Measurements from ENCODE around the gene LITAF.
"Not testable (repeated sequence)": the region's sequence is repeated elsewhere in the genome, so short reads cannot be mapped to it uniquely, and the experiment has no call there.

Gene LITAF

GRCh38 chr16:11521055-11521454 is 65.7 kb downstream of the LITAF start:
- POLR2A ChIA-PET, result no interaction called here
- DNase-seq (ENCODE audit: extremely low spot score), result no peak
- CTCF ChIA-PET, result interaction anchor here (0.6 kb wide), 1 partner anchor 572 kb away, joined by 3 read pairs; no protein-coding TSS in a partner anchor
- TF ChIP-seq LEF1 (IDR thresholded peaks at IDR 0.05; ENCODE audit: borderline replicate concordance) (no peak), FOXA1 (IDR thresholded peaks at IDR 0.05) (no peak), ZNF384 (IDR thresholded peaks at IDR 0.05) (no peak), HDGF (IDR thresholded peaks at IDR 0.05; ENCODE audit: borderline replicate concordance) (no peak), TARDBP (IDR thresholded peaks at IDR 0.05) (no peak), L3MBTL2 (conservative IDR thresholded peaks at IDR 0.05) (no peak), SUZ12 (IDR thresholded peaks at IDR 0.05) (no peak), SP1 (IDR thresholded peaks at IDR 0.05) (no peak), FOXM1 (IDR thresholded peaks at IDR 0.05; ENCODE audit: borderline replicate concordance) (no peak), ARNT (IDR thresholded peaks at IDR 0.05) (no peak), NFRKB (IDR thresholded peaks at IDR 0.05) (no peak), BHLHE40 (IDR thresholded peaks at IDR 0.05; ENCODE audit: borderline replicate concordance) (no peak), PKNOX1 (IDR thresholded peaks at IDR 0.05) (no peak)

- CTCF ChIA-PET, result no interaction called here
- DNase-seq (ENCODE audit: extremely low spot score), result no peak
- POLR2A ChIA-PET, result no interaction called here
- TF ChIP-seq LEF1 (IDR thresholded peaks at IDR 0.05; ENCODE audit: borderline replicate concordance), result no peak
Measured at GRCh38 chr16:11520442-11520841, 66.3 kb downstream of the LITAF start.

- no peak for TF ChIP-seq SUZ12 (IDR thresholded peaks at IDR 0.05)
- POLR2A ChIA-PET, result no interaction called here
- CTCF ChIA-PET, result no interaction called here
- DNase-seq (ENCODE audit: extremely low spot score), result no peak
Measured at GRCh38 chr16:11517961-11518360, 68.8 kb downstream of the LITAF start.

- ChIA-PET CTCF (no interaction called here), POLR2A (no interaction called here)
- TF ChIP-seq ZNF384 (IDR thresholded peaks at IDR 0.05), result no peak
- no peak for TF ChIP-seq NFRKB (IDR thresholded peaks at IDR 0.05)
- no peak for TF ChIP-seq BHLHE40 (IDR thresholded peaks at IDR 0.05; ENCODE audit: borderline replicate concordance)
- no peak for TF ChIP-seq ELF4 (IDR thresholded peaks at IDR 0.05)
- no peak for TF ChIP-seq HDGF (IDR thresholded peaks at IDR 0.05; ENCODE audit: borderline replicate concordance)
- no peak for TF ChIP-seq SP1 (IDR thresholded peaks at IDR 0.05)
- TF ChIP-seq ARNT (IDR thresholded peaks at IDR 0.05), result no peak
- TF ChIP-seq TARDBP (IDR thresholded peaks at IDR 0.05), result no peak
- TF ChIP-seq CTBP1 (IDR thresholded peaks at IDR 0.05; ENCODE audit: borderline replicate concordance), result no peak
- TF ChIP-seq L3MBTL2 (conservative IDR thresholded peaks at IDR 0.05), result no peak
- TF ChIP-seq FOXM1 (IDR thresholded peaks at IDR 0.05; ENCODE audit: borderline replicate concordance), result no peak
- DNase-seq (ENCODE audit: extremely low spot score), result no peak
Measured at GRCh38 chr16:11515540-11516430, 70.9 kb downstream of the LITAF start.

GRCh38 chr16:11514283-11514682 is 72.4 kb downstream of the LITAF start:
- no peak for DNase-seq (ENCODE audit: extremely low spot score)
- CTCF ChIA-PET, result no interaction called here
- POLR2A ChIA-PET, result no interaction called here
- TF ChIP-seq FOXK2 (IDR thresholded peaks at IDR 0.05) (no peak), LEF1 (IDR thresholded peaks at IDR 0.05; ENCODE audit: borderline replicate concordance) (no peak), TARDBP (IDR thresholded peaks at IDR 0.05) (no peak), ZNF384 (IDR thresholded peaks at IDR 0.05) (no peak), L3MBTL2 (conservative IDR thresholded peaks at IDR 0.05) (no peak), FOXA1 (IDR thresholded peaks at IDR 0.05) (no peak), ARNT (IDR thresholded peaks at IDR 0.05) (no peak), PKNOX1 (IDR thresholded peaks at IDR 0.05) (no peak), FOXM1 (IDR thresholded peaks at IDR 0.05; ENCODE audit: borderline replicate concordance) (no peak), NFRKB (IDR thresholded peaks at IDR 0.05) (no peak), HDGF (IDR thresholded peaks at IDR 0.05; ENCODE audit: borderline replicate concordance) (no peak), SP1 (IDR thresholded peaks at IDR 0.05) (no peak), CTBP1 (IDR thresholded peaks at IDR 0.05; ENCODE audit: borderline replicate concordance) (no peak), SUZ12 (IDR thresholded peaks at IDR 0.05) (no peak), ELF4 (IDR thresholded peaks at IDR 0.05) (no peak), BHLHE40 (IDR thresholded peaks at IDR 0.05; ENCODE audit: borderline replicate concordance) (no peak)

- POLR2A ChIA-PET; DNase-seq (ENCODE audit: extremely low spot score); CTCF ChIA-PET: not testable (repeated sequence)
Measured at GRCh38 chr16:11513366-11513765, 73.4 kb downstream of the LITAF start.

GRCh38 chr16:11511801-11512200 is 74.9 kb downstream of the LITAF start:
- TF ChIP-seq PKNOX1 (IDR thresholded peaks at IDR 0.05), result no peak
- no peak for TF ChIP-seq ZNF384 (IDR thresholded peaks at IDR 0.05)
- TF ChIP-seq FOXA1 (IDR thresholded peaks at IDR 0.05), result no peak
- TF ChIP-seq SP1 (IDR thresholded peaks at IDR 0.05), result no peak
- no peak for TF ChIP-seq ARNT (IDR thresholded peaks at IDR 0.05)
- no peak for TF ChIP-seq CTBP1 (IDR thresholded peaks at IDR 0.05; ENCODE audit: borderline replicate concordance)
- no peak for TF ChIP-seq FOXM1 (IDR thresholded peaks at IDR 0.05; ENCODE audit: borderline replicate concordance)
- TF ChIP-seq FOXK2 (IDR thresholded peaks at IDR 0.05), result no peak
- TF ChIP-seq BHLHE40 (IDR thresholded peaks at IDR 0.05; ENCODE audit: borderline replicate concordance), result no peak
- TF ChIP-seq NFRKB (IDR thresholded peaks at IDR 0.05), result no peak
- TF ChIP-seq L3MBTL2 (conservative IDR thresholded peaks at IDR 0.05), result no peak
- TF ChIP-seq SUZ12 (IDR thresholded peaks at IDR 0.05), result no peak
- no peak for TF ChIP-seq LEF1 (IDR thresholded peaks at IDR 0.05; ENCODE audit: borderline replicate concordance)
- TF ChIP-seq HDGF (IDR thresholded peaks at IDR 0.05; ENCODE audit: borderline replicate concordance), result no peak
- CTCF ChIA-PET, result no interaction called here
- POLR2A ChIA-PET, result no interaction called here
- no peak for DNase-seq (ENCODE audit: extremely low spot score)

All from HEK293T (cell line).